IMR-90 (cell line): ENCODE results near the gene SKAP1. TPM values are rescaled to one million over a fixed set of nuclear protein-coding genes. Genes with fewer than 3 reads are reported as not detected.

Source experiments
- ATAC-seq: fragments of 200-7000 bp; cut with Tn5 transposase; 2 replicates; pipeline ENCODE4 v1.9.1; 2020; ENCODE audit warnings: low read depth, mild to moderate bottlenecking, moderate library complexity
- BruUV-seq: library from RNA; stranded (reverse); fragments of 400-500 nt; replicated peaks from 2 replicates; lab custom pipeline; 2021; lab: Mats Ljungman, UMichigan
- CTCF ChIA-PET: fragments of 300-600 bp; formaldehyde crosslinking; extraction: SDS; loops from one replicate; lab custom pipeline; 2021; ENCODE audit warnings: antibody characterized with exemption; lab: Yijun Ruan, JAX
- POLR2A ChIA-PET: fragments of 300-600 bp; sonication (Branson Sonifier 250); formaldehyde crosslinking; loops from one replicate; lab custom pipeline; 2022; ENCODE audit warnings: antibody characterized with exemption; ENCODE audit not compliant: unreplicated experiment; lab: Charles Lee
- DNase-seq: peaks from one replicate; pipeline ENCODE4 v3.0.0; 2013
- H2AFZ ChIP-seq: replicated peaks from 2 replicates; pipeline ENCODE3; 2013; ENCODE audit warnings: low read length, mild to moderate bottlenecking; ENCODE audit not compliant: poor library complexity
- H2AK5ac ChIP-seq: 2 replicates; pipeline ENCODE4 v1.6.1; 2013; ENCODE audit warnings: low read depth, low read length, inconsistent platforms
- H2AK9ac ChIP-seq: replicated peaks from 2 replicates; pipeline ENCODE3; 2013; ENCODE audit warnings: mild to moderate bottlenecking, low read depth, low read length, moderate library complexity; ENCODE audit not compliant: poor library complexity
- H2BK120ac ChIP-seq: 2 replicates; pipeline ENCODE4 v1.6.1; 2013; ENCODE audit warnings: low read depth, low read length, inconsistent platforms
- H2BK15ac ChIP-seq: 3 replicates; pipeline ENCODE4 v1.6.1; 2013; ENCODE audit warnings: low read depth, low read length, inconsistent platforms
- H2BK20ac ChIP-seq: 2 replicates; pipeline ENCODE4 v1.6.1; 2013; ENCODE audit warnings: low read depth, mild to moderate bottlenecking, inconsistent platforms, low read length, moderate library complexity
- H2BK5ac ChIP-seq: 2 replicates; pipeline ENCODE4 v1.6.1; 2013; ENCODE audit warnings: mild to moderate bottlenecking, low read depth, low read length, inconsistent platforms; ENCODE audit not compliant: poor library complexity, severe bottlenecking
- H3K14ac ChIP-seq: replicated peaks from 2 replicates; pipeline ENCODE4 v1.6.1; 2013; ENCODE audit warnings: low read depth, low read length, inconsistent platforms
- H3K18ac ChIP-seq: 2 replicates; pipeline ENCODE4 v1.6.1; 2013; ENCODE audit warnings: low read depth, low read length, control low read depth
- H3K23ac ChIP-seq: 2 replicates; pipeline ENCODE4 v1.6.1; 2013; ENCODE audit warnings: low read depth, low read length, inconsistent platforms
- H3K27ac ChIP-seq: 2 replicates; pipeline ENCODE4 v1.5.1; 2013; ENCODE audit warnings: mild to moderate bottlenecking, control low read depth, low read length; ENCODE audit not compliant: insufficient read depth
- H3K27me3 ChIP-seq: 2 replicates; pipeline ENCODE4 v1.6.1; 2013; ENCODE audit warnings: low read length; ENCODE audit not compliant: control insufficient read depth, insufficient read depth
- H3K36me3 ChIP-seq: 2 replicates; pipeline ENCODE4 v1.6.1; 2013; ENCODE audit warnings: low read length, mixed read lengths; ENCODE audit not compliant: control insufficient read depth, insufficient read depth
- H3K4ac ChIP-seq: 2 replicates; pipeline ENCODE4 v1.6.1; 2013; ENCODE audit warnings: low read depth, low read length, inconsistent platforms
- H3K4me1 ChIP-seq: 2 replicates; pipeline ENCODE4 v1.6.1; 2013; ENCODE audit warnings: low read length, mixed read lengths; ENCODE audit not compliant: control insufficient read depth, insufficient read depth
- H3K4me2 ChIP-seq: 2 replicates; pipeline ENCODE4 v1.6.1; 2013; ENCODE audit warnings: low read depth, mild to moderate bottlenecking, control low read depth, low read length, moderate library complexity
- H3K4me3 ChIP-seq: 2 replicates; pipeline ENCODE4 v1.5.1; 2013; ENCODE audit warnings: low read depth, mild to moderate bottlenecking, control low read depth, low read length, moderate library complexity; ENCODE audit not compliant: insufficient read depth
- H3K56ac ChIP-seq: 2 replicates; pipeline ENCODE4 v1.6.1; 2013; ENCODE audit warnings: low read length, inconsistent platforms; ENCODE audit not compliant: insufficient read depth; ENCODE audit errors: extremely low read depth
- H3K79me1 ChIP-seq, 2 experiments: 2 replicates each; pipeline ENCODE4 v1.6.1; 2013; ENCODE audit warnings: low read length in 2 of 2, inconsistent platforms in 1 of 2, low read depth in 1 of 2
- H3K9ac ChIP-seq: 2 replicates; pipeline ENCODE4 v1.6.1; 2013; ENCODE audit warnings: low read depth, low read length, control low read depth
- H3K9me1 ChIP-seq: 2 replicates; pipeline ENCODE4 v1.6.1; 2013; ENCODE audit warnings: low read length, inconsistent platforms; ENCODE audit not compliant: insufficient read depth
- H3K9me3 ChIP-seq: 2 replicates; pipeline ENCODE4 v1.6.1; 2013; ENCODE audit warnings: low read length; ENCODE audit not compliant: control insufficient read depth, insufficient read depth
- H4K20me1 ChIP-seq: 2 replicates; pipeline ENCODE4 v1.6.1; 2013; ENCODE audit warnings: low read length, inconsistent platforms; ENCODE audit not compliant: insufficient read depth
- H4K5ac ChIP-seq: 2 replicates; pipeline ENCODE4 v1.6.1; 2013; ENCODE audit warnings: mild to moderate bottlenecking, low read depth, low read length, control low read depth
- H4K8ac ChIP-seq, 2 experiments: 2 replicates each; pipeline ENCODE4 v1.6.1; 2013; ENCODE audit warnings: low read depth in 2 of 2, low read length in 2 of 2, control low read depth in 1 of 2, inconsistent platforms in 1 of 2
- H4K91ac ChIP-seq: 2 replicates; pipeline ENCODE4 v1.6.1; 2013; ENCODE audit warnings: low read depth, low read length, inconsistent platforms; ENCODE audit not compliant: insufficient read depth
- BHLHE40 ChIP-seq: fragments of 150-350 bp; IDR thresholded peaks from 2 replicates; pipeline ENCODE4 v1.6.1; 2016; ENCODE audit warnings: mild to moderate bottlenecking, low read depth, low read length
- CEBPB ChIP-seq: IDR thresholded peaks from 2 replicates; pipeline ENCODE4 v1.6.1; 2012; ENCODE audit warnings: low read depth, low read length, improper control_type of control experiment
- CHD1 ChIP-seq: IDR thresholded peaks from 2 replicates; pipeline ENCODE4 v1.6.1; 2012; ENCODE audit warnings: low read depth, low read length, improper control_type of control experiment
- FOS ChIP-seq: fragments of 150-350 bp; IDR thresholded peaks from 2 replicates; pipeline ENCODE4 v1.6.1; 2016; ENCODE audit warnings: low read depth, low read length
- MAZ ChIP-seq: IDR thresholded peaks from 2 replicates; pipeline ENCODE4 v1.6.1; 2012; ENCODE audit warnings: low read depth, mild to moderate bottlenecking, low read length, improper control_type of control experiment, moderate library complexity, borderline replicate concordance
- MXI1 ChIP-seq: IDR thresholded peaks from 2 replicates; pipeline ENCODE4 v1.6.1; 2012; ENCODE audit warnings: low read depth, mild to moderate bottlenecking, low read length, moderate library complexity, borderline replicate concordance
- NFE2L2 ChIP-seq: fragments of 150-350 bp; IDR thresholded peaks from 2 replicates; pipeline ENCODE4 v1.6.1; 2016; ENCODE audit warnings: low read depth, mild to moderate bottlenecking, low read length
- POLR2A ChIP-seq: IDR thresholded peaks from 2 replicates; pipeline ENCODE4 v1.6.1; 2012; ENCODE audit warnings: mild to moderate bottlenecking, low read depth, low read length
- RAD21 ChIP-seq: IDR thresholded peaks from 2 replicates; pipeline ENCODE4 v1.6.1; 2012; ENCODE audit warnings: low read length, improper control_type of control experiment
- RCOR1 ChIP-seq: IDR thresholded peaks from 2 replicates; pipeline ENCODE4 v1.6.1; 2012; ENCODE audit warnings: mild to moderate bottlenecking, low read length, improper control_type of control experiment; ENCODE audit not compliant: insufficient replicate concordance
- RFX5 ChIP-seq: IDR thresholded peaks from 2 replicates; pipeline ENCODE4 v1.8.0; 2012; ENCODE audit warnings: low read depth, mild to moderate bottlenecking, low read length, moderate library complexity
- SMC3 ChIP-seq: fragments of 150-350 bp; IDR thresholded peaks from 2 replicates; pipeline ENCODE4 v1.6.1; 2016; ENCODE audit warnings: low read depth, mild to moderate bottlenecking, antibody characterized with exemption, low read length, moderate library complexity
- USF2 ChIP-seq: fragments of 150-350 bp; IDR thresholded peaks from 2 replicates; pipeline ENCODE4 v1.6.1; 2017; ENCODE audit warnings: mild to moderate bottlenecking, antibody characterized with exemption, low read length, low read depth
- WGBS, 2 experiments: methylation state at CpG; one replicate each; pipeline versions ENCODE4 v1.1.5 to v1.1.7; 2013; ENCODE audit warnings: missing lambda C conversion rate in 2 of 2; ENCODE audit not compliant: insufficient read length in 1 of 2; ENCODE audit errors: extremely low coverage in 2 of 2; 5-methylcytosine and 5-hydroxymethylcytosine counted together
- dilution Hi-C: fragments of 300-500 bp; cut with HindIII; formaldehyde crosslinking; loops from one replicate; pipeline ENCODE4 v1.14.3; 2018; ENCODE audit warnings: low sequenced_read_pairs; ENCODE audit not compliant: unreplicated experiment
- in situ Hi-C: fragments of 300-500 bp; cut with MboI; formaldehyde crosslinking; loops from 3 replicates; pipeline ENCODE4 v1.14.3; 2019; ENCODE audit warnings: low sequenced_read_pairs, inconsistent platforms, mixed read lengths
- intact Hi-C: fragments of 100-400 bp; cut with micrococcal nuclease; formaldehyde crosslinking; loops from 2 replicates; pipeline ENCODE4 v1.10.0; 2022
- polyA plus RNA-seq, 3 experiments: library from polyadenylated mRNA; depleted of rRNA; stranded (reverse); fragments of >200 nt; gene quantifications; 2 replicates each; pipeline ENCODE4 v1.2.3, GENCODE V29; 2012; ENCODE audit warnings: low replicate concordance in 1 of 3
- total RNA-seq: library from RNA; depleted of rRNA; stranded (reverse); fragments of >200 nt; gene quantifications from 2 replicates; pipeline ENCODE4 v1.2.3, GENCODE V29; 2012
- TF ChIP-seq, protein P1 (sequence below): fragments of 150-350 bp; IDR thresholded peaks from 2 replicates; pipeline ENCODE4 v1.6.1; 2016; ENCODE audit warnings: low read depth, mild to moderate bottlenecking, low read length, moderate library complexity, borderline replicate concordance
- TF ChIP-seq, protein P2 (sequence below): conservative IDR thresholded peaks from 2 replicates; pipeline ENCODE4 v1.5.1; 2012; ENCODE audit warnings: mild to moderate bottlenecking, low read depth, low read length, improper control_type of control experiment

Gene SKAP1
- total and polyA plus RNA-seq, 2 of the 4 experiments (the other 2 are of a cell fraction): not detected

DNA sequence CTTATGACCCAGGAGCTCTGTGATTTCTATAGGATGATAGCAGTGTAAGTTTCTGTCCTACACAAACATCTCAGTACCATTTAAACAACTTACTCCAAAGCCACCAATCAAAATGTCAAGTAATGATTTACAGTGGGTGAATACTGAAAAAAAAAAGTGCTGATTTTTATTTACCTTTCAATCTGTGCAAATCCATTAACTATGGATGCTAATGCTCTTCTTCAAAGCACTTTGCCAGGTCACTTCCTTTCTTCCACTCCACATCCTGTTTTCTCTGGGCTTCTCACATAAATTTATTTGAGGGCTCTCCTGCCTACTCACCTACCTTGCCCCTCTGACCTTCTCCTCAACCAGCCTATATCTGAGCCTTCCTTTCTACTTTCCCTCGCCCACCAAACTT lies 101.6 kb downstream of the SKAP1 start:
- H3K56ac ChIP-seq: no peak overlapping the region
- no peak overlapping the region for H4K8ac ChIP-seq
- in situ Hi-C loops: no loop called here
- no peaks in the 10 kb centered on the region for H3K79me1 ChIP-seq
- no peak overlapping the region for H3K4me2 ChIP-seq
- H4K20me1 ChIP-seq: no peaks in the 10 kb centered on the region
- TF ChIP-seq, protein P1, sequence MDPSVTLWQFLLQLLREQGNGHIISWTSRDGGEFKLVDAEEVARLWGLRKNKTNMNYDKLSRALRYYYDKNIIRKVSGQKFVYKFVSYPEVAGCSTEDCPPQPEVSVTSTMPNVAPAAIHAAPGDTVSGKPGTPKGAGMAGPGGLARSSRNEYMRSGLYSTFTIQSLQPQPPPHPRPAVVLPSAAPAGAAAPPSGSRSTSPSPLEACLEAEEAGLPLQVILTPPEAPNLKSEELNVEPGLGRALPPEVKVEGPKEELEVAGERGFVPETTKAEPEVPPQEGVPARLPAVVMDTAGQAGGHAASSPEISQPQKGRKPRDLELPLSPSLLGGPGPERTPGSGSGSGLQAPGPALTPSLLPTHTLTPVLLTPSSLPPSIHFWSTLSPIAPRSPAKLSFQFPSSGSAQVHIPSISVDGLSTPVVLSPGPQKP: no peak
- TF ChIP-seq CHD1 (no peak), RAD21 (no peak), CEBPB (no peak), USF2 (no peak), FOS (no peak), MXI1 (no peak), SMC3 (no peak), RFX5 (no peak), MAZ (no peak), RCOR1 (no peak), BHLHE40 (no peak), POLR2A (no peak), NFE2L2 (no peak)
- TF ChIP-seq, protein P2, sequence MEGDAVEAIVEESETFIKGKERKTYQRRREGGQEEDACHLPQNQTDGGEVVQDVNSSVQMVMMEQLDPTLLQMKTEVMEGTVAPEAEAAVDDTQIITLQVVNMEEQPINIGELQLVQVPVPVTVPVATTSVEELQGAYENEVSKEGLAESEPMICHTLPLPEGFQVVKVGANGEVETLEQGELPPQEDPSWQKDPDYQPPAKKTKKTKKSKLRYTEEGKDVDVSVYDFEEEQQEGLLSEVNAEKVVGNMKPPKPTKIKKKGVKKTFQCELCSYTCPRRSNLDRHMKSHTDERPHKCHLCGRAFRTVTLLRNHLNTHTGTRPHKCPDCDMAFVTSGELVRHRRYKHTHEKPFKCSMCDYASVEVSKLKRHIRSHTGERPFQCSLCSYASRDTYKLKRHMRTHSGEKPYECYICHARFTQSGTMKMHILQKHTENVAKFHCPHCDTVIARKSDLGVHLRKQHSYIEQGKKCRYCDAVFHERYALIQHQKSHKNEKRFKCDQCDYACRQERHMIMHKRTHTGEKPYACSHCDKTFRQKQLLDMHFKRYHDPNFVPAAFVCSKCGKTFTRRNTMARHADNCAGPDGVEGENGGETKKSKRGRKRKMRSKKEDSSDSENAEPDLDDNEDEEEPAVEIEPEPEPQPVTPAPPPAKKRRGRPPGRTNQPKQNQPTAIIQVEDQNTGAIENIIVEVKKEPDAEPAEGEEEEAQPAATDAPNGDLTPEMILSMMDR: no peak
- no peaks in the 10 kb centered on the region; the same call in 1 of the 2 replicates for H3K9me1 ChIP-seq
- DNase-seq (no peak), ATAC-seq (no peak)
- no peak overlapping the region for H3K27ac ChIP-seq
- H2AK5ac ChIP-seq: no peak overlapping the region
- no TSS peak for BruUV-seq
- no peak overlapping the region for H2BK120ac ChIP-seq
- POLR2A ChIA-PET: interaction anchor here (0.6 kb wide), 1 partner anchor 267 kb away, joined by 12 read pairs; no protein-coding TSS in a partner anchor
- H3K14ac ChIP-seq: no peak overlapping the region
- dilution Hi-C loops: no loop called here
- no peak overlapping the region for H3K18ac ChIP-seq
- CTCF ChIA-PET: interaction anchor here (0.6 kb wide), 1 partner anchor 272 kb away, joined by 3 read pairs; no protein-coding TSS in a partner anchor
- H3K36me3 ChIP-seq: no peaks in the 10 kb centered on the region
- H2BK5ac ChIP-seq: no peak overlapping the region
- H3K4me1 ChIP-seq: no peaks in the 10 kb centered on the region
- H3K4me3 ChIP-seq: no peak overlapping the region
- no peak overlapping the region for H3K4ac ChIP-seq
- H2AK9ac ChIP-seq: no peak overlapping the region
- 100% methylated on average over 1 of the region's 1 CpG; no CpG with 5 or more reads in 1 of the 2 experiments for WGBS, 2 experiments
- H3K9me3 ChIP-seq: no peaks in the 10 kb centered on the region
- H2BK15ac ChIP-seq: no peak overlapping the region
- H2AFZ ChIP-seq: no peak overlapping the region
- no peak overlapping the region for H4K5ac ChIP-seq
- H3K23ac ChIP-seq: no peak overlapping the region
- intact Hi-C loops: no loop called here
- H3K27me3 ChIP-seq: peaks cover 51% of the 10 kb centered on the region
- H2BK20ac ChIP-seq: no peak overlapping the region
- H4K91ac ChIP-seq: no peak overlapping the region
- no peak overlapping the region for H3K9ac ChIP-seq
